IMR-90 (cell line): ENCODE results near the gene SPATA31E1. TPM values are rescaled to one million over a fixed set of nuclear protein-coding genes. Genes with fewer than 3 reads are reported as not detected.
A peak's percentile ranks its signal among the peaks of the same experiment; 100 is the strongest.

Experiments used
- ATAC-seq: fragments of 200-7000 bp; cut with Tn5 transposase; 2 replicates; pipeline ENCODE4 v1.9.1; 2020; ENCODE audit warnings: low read depth, mild to moderate bottlenecking, moderate library complexity
- BruUV-seq: library from RNA; stranded (reverse); fragments of 400-500 nt; replicated peaks from 2 replicates; lab custom pipeline; 2021; lab: Mats Ljungman, UMichigan
- CTCF ChIA-PET: fragments of 300-600 bp; formaldehyde crosslinking; extraction: SDS; loops from one replicate; lab custom pipeline; 2021; ENCODE audit warnings: antibody characterized with exemption; lab: Yijun Ruan, JAX
- POLR2A ChIA-PET: fragments of 300-600 bp; sonication (Branson Sonifier 250); formaldehyde crosslinking; loops from one replicate; lab custom pipeline; 2022; ENCODE audit warnings: antibody characterized with exemption; ENCODE audit not compliant: unreplicated experiment; lab: Charles Lee
- DNase-seq: peaks from one replicate; pipeline ENCODE4 v3.0.0; 2013
- H2AFZ ChIP-seq: replicated peaks from 2 replicates; pipeline ENCODE3; 2013; ENCODE audit warnings: low read length, mild to moderate bottlenecking; ENCODE audit not compliant: poor library complexity
- H2AK5ac ChIP-seq: 2 replicates; pipeline ENCODE4 v1.6.1; 2013; ENCODE audit warnings: low read depth, low read length, inconsistent platforms
- H2AK9ac ChIP-seq: replicated peaks from 2 replicates; pipeline ENCODE3; 2013; ENCODE audit warnings: mild to moderate bottlenecking, low read depth, low read length, moderate library complexity; ENCODE audit not compliant: poor library complexity
- H2BK120ac ChIP-seq: 2 replicates; pipeline ENCODE4 v1.6.1; 2013; ENCODE audit warnings: low read depth, low read length, inconsistent platforms
- H2BK15ac ChIP-seq: 3 replicates; pipeline ENCODE4 v1.6.1; 2013; ENCODE audit warnings: low read depth, low read length, inconsistent platforms
- H2BK20ac ChIP-seq: 2 replicates; pipeline ENCODE4 v1.6.1; 2013; ENCODE audit warnings: low read depth, mild to moderate bottlenecking, inconsistent platforms, low read length, moderate library complexity
- H2BK5ac ChIP-seq: 2 replicates; pipeline ENCODE4 v1.6.1; 2013; ENCODE audit warnings: mild to moderate bottlenecking, low read depth, low read length, inconsistent platforms; ENCODE audit not compliant: poor library complexity, severe bottlenecking
- H3K14ac ChIP-seq: replicated peaks from 2 replicates; pipeline ENCODE4 v1.6.1; 2013; ENCODE audit warnings: low read depth, low read length, inconsistent platforms
- H3K18ac ChIP-seq: 2 replicates; pipeline ENCODE4 v1.6.1; 2013; ENCODE audit warnings: low read depth, low read length, control low read depth
- H3K23ac ChIP-seq: 2 replicates; pipeline ENCODE4 v1.6.1; 2013; ENCODE audit warnings: low read depth, low read length, inconsistent platforms
- H3K27ac ChIP-seq: 2 replicates; pipeline ENCODE4 v1.5.1; 2013; ENCODE audit warnings: mild to moderate bottlenecking, control low read depth, low read length; ENCODE audit not compliant: insufficient read depth
- H3K27me3 ChIP-seq: 2 replicates; pipeline ENCODE4 v1.6.1; 2013; ENCODE audit warnings: low read length; ENCODE audit not compliant: control insufficient read depth, insufficient read depth
- H3K36me3 ChIP-seq: 2 replicates; pipeline ENCODE4 v1.6.1; 2013; ENCODE audit warnings: low read length, mixed read lengths; ENCODE audit not compliant: control insufficient read depth, insufficient read depth
- H3K4ac ChIP-seq: 2 replicates; pipeline ENCODE4 v1.6.1; 2013; ENCODE audit warnings: low read depth, low read length, inconsistent platforms
- H3K4me1 ChIP-seq: 2 replicates; pipeline ENCODE4 v1.6.1; 2013; ENCODE audit warnings: low read length, mixed read lengths; ENCODE audit not compliant: control insufficient read depth, insufficient read depth
- H3K4me2 ChIP-seq: 2 replicates; pipeline ENCODE4 v1.6.1; 2013; ENCODE audit warnings: low read depth, mild to moderate bottlenecking, control low read depth, low read length, moderate library complexity
- H3K4me3 ChIP-seq: 2 replicates; pipeline ENCODE4 v1.5.1; 2013; ENCODE audit warnings: low read depth, mild to moderate bottlenecking, control low read depth, low read length, moderate library complexity; ENCODE audit not compliant: insufficient read depth
- H3K56ac ChIP-seq: 2 replicates; pipeline ENCODE4 v1.6.1; 2013; ENCODE audit warnings: low read length, inconsistent platforms; ENCODE audit not compliant: insufficient read depth; ENCODE audit errors: extremely low read depth
- H3K79me1 ChIP-seq, 2 experiments: 2 replicates each; pipeline ENCODE4 v1.6.1; 2013; ENCODE audit warnings: low read length in 2 of 2, inconsistent platforms in 1 of 2, low read depth in 1 of 2
- H3K9ac ChIP-seq: 2 replicates; pipeline ENCODE4 v1.6.1; 2013; ENCODE audit warnings: low read depth, low read length, control low read depth
- H3K9me1 ChIP-seq: 2 replicates; pipeline ENCODE4 v1.6.1; 2013; ENCODE audit warnings: low read length, inconsistent platforms; ENCODE audit not compliant: insufficient read depth
- H3K9me3 ChIP-seq: 2 replicates; pipeline ENCODE4 v1.6.1; 2013; ENCODE audit warnings: low read length; ENCODE audit not compliant: control insufficient read depth, insufficient read depth
- H4K20me1 ChIP-seq: 2 replicates; pipeline ENCODE4 v1.6.1; 2013; ENCODE audit warnings: low read length, inconsistent platforms; ENCODE audit not compliant: insufficient read depth
- H4K5ac ChIP-seq: 2 replicates; pipeline ENCODE4 v1.6.1; 2013; ENCODE audit warnings: mild to moderate bottlenecking, low read depth, low read length, control low read depth
- H4K8ac ChIP-seq, 2 experiments: 2 replicates each; pipeline ENCODE4 v1.6.1; 2013; ENCODE audit warnings: low read depth in 2 of 2, low read length in 2 of 2, control low read depth in 1 of 2, inconsistent platforms in 1 of 2
- H4K91ac ChIP-seq: 2 replicates; pipeline ENCODE4 v1.6.1; 2013; ENCODE audit warnings: low read depth, low read length, inconsistent platforms; ENCODE audit not compliant: insufficient read depth
- BHLHE40 ChIP-seq: fragments of 150-350 bp; IDR thresholded peaks from 2 replicates; pipeline ENCODE4 v1.6.1; 2016; ENCODE audit warnings: mild to moderate bottlenecking, low read depth, low read length
- CEBPB ChIP-seq: IDR thresholded peaks from 2 replicates; pipeline ENCODE4 v1.6.1; 2012; ENCODE audit warnings: low read depth, low read length, improper control_type of control experiment
- CHD1 ChIP-seq: IDR thresholded peaks from 2 replicates; pipeline ENCODE4 v1.6.1; 2012; ENCODE audit warnings: low read depth, low read length, improper control_type of control experiment
- CTCF ChIP-seq: conservative IDR thresholded peaks from 2 replicates; pipeline ENCODE4 v1.5.1; 2012; ENCODE audit warnings: mild to moderate bottlenecking, low read depth, low read length, improper control_type of control experiment
- ELK1 ChIP-seq: fragments of 150-350 bp; IDR thresholded peaks from 2 replicates; pipeline ENCODE4 v1.6.1; 2016; ENCODE audit warnings: low read depth, mild to moderate bottlenecking, low read length, moderate library complexity, borderline replicate concordance
- FOS ChIP-seq: fragments of 150-350 bp; IDR thresholded peaks from 2 replicates; pipeline ENCODE4 v1.6.1; 2016; ENCODE audit warnings: low read depth, low read length
- MAZ ChIP-seq: IDR thresholded peaks from 2 replicates; pipeline ENCODE4 v1.6.1; 2012; ENCODE audit warnings: low read depth, mild to moderate bottlenecking, low read length, improper control_type of control experiment, moderate library complexity, borderline replicate concordance
- MXI1 ChIP-seq: IDR thresholded peaks from 2 replicates; pipeline ENCODE4 v1.6.1; 2012; ENCODE audit warnings: low read depth, mild to moderate bottlenecking, low read length, moderate library complexity, borderline replicate concordance
- NFE2L2 ChIP-seq: fragments of 150-350 bp; IDR thresholded peaks from 2 replicates; pipeline ENCODE4 v1.6.1; 2016; ENCODE audit warnings: low read depth, mild to moderate bottlenecking, low read length
- POLR2A ChIP-seq: IDR thresholded peaks from 2 replicates; pipeline ENCODE4 v1.6.1; 2012; ENCODE audit warnings: mild to moderate bottlenecking, low read depth, low read length
- RAD21 ChIP-seq: IDR thresholded peaks from 2 replicates; pipeline ENCODE4 v1.6.1; 2012; ENCODE audit warnings: low read length, improper control_type of control experiment
- RCOR1 ChIP-seq: IDR thresholded peaks from 2 replicates; pipeline ENCODE4 v1.6.1; 2012; ENCODE audit warnings: mild to moderate bottlenecking, low read length, improper control_type of control experiment; ENCODE audit not compliant: insufficient replicate concordance
- RFX5 ChIP-seq: IDR thresholded peaks from 2 replicates; pipeline ENCODE4 v1.8.0; 2012; ENCODE audit warnings: low read depth, mild to moderate bottlenecking, low read length, moderate library complexity
- SMC3 ChIP-seq: fragments of 150-350 bp; IDR thresholded peaks from 2 replicates; pipeline ENCODE4 v1.6.1; 2016; ENCODE audit warnings: low read depth, mild to moderate bottlenecking, antibody characterized with exemption, low read length, moderate library complexity
- USF2 ChIP-seq: fragments of 150-350 bp; IDR thresholded peaks from 2 replicates; pipeline ENCODE4 v1.6.1; 2017; ENCODE audit warnings: mild to moderate bottlenecking, antibody characterized with exemption, low read length, low read depth
- WGBS, 2 experiments: methylation state at CpG; one replicate each; pipeline versions ENCODE4 v1.1.5 to v1.1.7; 2013; ENCODE audit warnings: missing lambda C conversion rate in 2 of 2; ENCODE audit not compliant: insufficient read length in 1 of 2; ENCODE audit errors: extremely low coverage in 2 of 2; 5-methylcytosine and 5-hydroxymethylcytosine counted together
- dilution Hi-C: fragments of 300-500 bp; cut with HindIII; formaldehyde crosslinking; loops from one replicate; pipeline ENCODE4 v1.14.3; 2018; ENCODE audit warnings: low sequenced_read_pairs; ENCODE audit not compliant: unreplicated experiment
- in situ Hi-C: fragments of 300-500 bp; cut with MboI; formaldehyde crosslinking; loops from 3 replicates; pipeline ENCODE4 v1.14.3; 2019; ENCODE audit warnings: low sequenced_read_pairs, inconsistent platforms, mixed read lengths
- intact Hi-C: fragments of 100-400 bp; cut with micrococcal nuclease; formaldehyde crosslinking; loops from 2 replicates; pipeline ENCODE4 v1.10.0; 2022
- polyA plus RNA-seq, 3 experiments: library from polyadenylated mRNA; depleted of rRNA; stranded (reverse); fragments of >200 nt; gene quantifications; 2 replicates each; pipeline ENCODE4 v1.2.3, GENCODE V29; 2012; ENCODE audit warnings: low replicate concordance in 1 of 3
- total RNA-seq: library from RNA; depleted of rRNA; stranded (reverse); fragments of >200 nt; gene quantifications from 2 replicates; pipeline ENCODE4 v1.2.3, GENCODE V29; 2012

Gene SPATA31E1
- total and polyA plus RNA-seq, 2 of the 4 experiments (the other 2 are of a cell fraction): 0.03 TPM; not detected in 1

GRCh38 chr9:87836951-87837705, 45.5 kb upstream of the SPATA31E1 start:
- DNase-seq: peak; percentile 15
- intact Hi-C loops: no loop called here
- H3K4me3 ChIP-seq: no peak overlapping the region
- H3K4me1 ChIP-seq: no peaks in the 10 kb centered on the region
- WGBS, 2 experiments: 30% methylated on average over 2 of the region's 7 CpGs; no CpG with 5 or more reads in 1 of the 2 experiments
- no peaks in the 10 kb centered on the region; the same call in 1 of the 2 replicates for H3K9me1 ChIP-seq
- H3K4ac ChIP-seq: no peak overlapping the region
- H3K4me2 ChIP-seq: peak overlapping the region; percentile 29; the same call in 1 of the 2 replicates
- no peak overlapping the region for H3K14ac ChIP-seq
- no peak overlapping the region for H2BK120ac ChIP-seq
- H4K91ac ChIP-seq: no peak overlapping the region
- no peak overlapping the region for H2BK20ac ChIP-seq
- H4K8ac ChIP-seq: no peak overlapping the region
- H3K9me3 ChIP-seq: no peaks in the 10 kb centered on the region
- ChIA-PET POLR2A (no interaction called here), CTCF (no interaction called here)
- BruUV-seq: no TSS peak
- no peak overlapping the region for H3K27ac ChIP-seq
- H2AK5ac ChIP-seq: no peak overlapping the region
- H3K9ac ChIP-seq: no peak overlapping the region
- no peak overlapping the region for H3K56ac ChIP-seq
- no peak overlapping the region for H2BK5ac ChIP-seq
- dilution Hi-C loops: no loop called here
- no peak overlapping the region for H4K5ac ChIP-seq
- no peaks in the 10 kb centered on the region for H3K36me3 ChIP-seq
- in situ Hi-C loops: no loop called here
- H3K79me1 ChIP-seq: no peaks in the 10 kb centered on the region
- H2BK15ac ChIP-seq: no peak overlapping the region
- H2AK9ac ChIP-seq: no peak overlapping the region
- ATAC-seq: peak; percentile 61
- no peak overlapping the region for H3K23ac ChIP-seq
- no peak overlapping the region for H2AFZ ChIP-seq
- no peak overlapping the region for H3K18ac ChIP-seq
- peaks cover 10% of the 10 kb centered on the region for H3K27me3 ChIP-seq
- H4K20me1 ChIP-seq: no peaks in the 10 kb centered on the region
- TF ChIP-seq ELK1 (no peak), RFX5 (no peak), CHD1 (no peak), NFE2L2 (no peak), MXI1 (no peak), MAZ (no peak), FOS (no peak), POLR2A (no peak), CTCF (no peak), RCOR1 (no peak), USF2 (no peak), CEBPB (no peak), BHLHE40 (no peak), SMC3 (no peak), RAD21 (no peak)
